HCT116 (cell line): ENCODE measurements around the gene AKAP4. TPM values are rescaled to one million over a fixed set of nuclear protein-coding genes. Genes with fewer than 3 reads are reported as not detected.

Source experiments
- ATAC-seq: fragments of 200-7000 bp; cut with Tn5 transposase; 2 replicates; pipeline ENCODE4 v1.9.1; 2020; ENCODE audit warnings: mild to moderate bottlenecking, moderate library complexity
- BruUV-seq: library from RNA; stranded (reverse); fragments of 400-500 nt; replicated peaks from 2 replicates; lab custom pipeline; 2021; lab: Mats Ljungman, UMichigan
- CTCF ChIA-PET: fragments of 300-600 bp; sonication (Branson Sonifier 250); formaldehyde crosslinking; loops from one replicate; lab custom pipeline; 2021; ENCODE audit warnings: antibody characterized with exemption; lab: Charles Lee
- POLR2A ChIA-PET: fragments of 300-600, 350-600 bp; sonication (Branson Sonifier 250); formaldehyde crosslinking; loops from one replicate; lab custom pipeline; 2021; ENCODE audit warnings: antibody characterized with exemption; lab: Charles Lee
- RAD21 ChIA-PET, 2 experiments: fragments of 300-600 bp; sonication (Branson Sonifier 250); formaldehyde crosslinking; loops; one replicate each; lab custom pipeline; 2023; ENCODE audit warnings: low total read pairs in 2 of 2; ENCODE audit not compliant: uncharacterized antibody in 2 of 2, unreplicated experiment in 2 of 2, low non-redundant PET in 1 of 2; lab: Charles Lee
- DNase-seq: peaks from one replicate; pipeline ENCODE4 v3.0.0-alpha.2; 2010; ENCODE audit warnings: low read depth, low spot score
- H2AFZ ChIP-seq: fragments of 200-600 bp; shearing (Covaris generic), sonication (generic); 2 replicates; pipeline ENCODE4 v1.6.1; 2017; ENCODE audit warnings: low read depth, mixed run types, mixed read lengths, antibody characterized with exemption, low read length; ENCODE audit not compliant: poor library complexity, severe bottlenecking
- H3K27ac ChIP-seq: 2 replicates; pipeline ENCODE4 v1.5.1; 2012; ENCODE audit warnings: low read depth, low read length
- H3K27me3 ChIP-seq: fragments of 200-600 bp; sonication (generic); 2 replicates; pipeline ENCODE4 v1.6.1; 2016; ENCODE audit warnings: mixed run types, low read length, mixed read lengths; ENCODE audit not compliant: insufficient read depth
- H3K36me3 ChIP-seq, 2 experiments: fragments of 200-500 bp in 1 of 2; fragments of 200-600 bp in 1 of 2; sonication (Bioruptor generic) in 1 of 2; sonication (generic) in 1 of 2; 2 replicates each; pipeline versions ENCODE4 v1.5.1 to v1.6.1; 2014 to 2016; ENCODE audit warnings: low read length in 2 of 2, inconsistent platforms in 1 of 2, mixed read lengths in 1 of 2, mixed run types in 1 of 2; ENCODE audit not compliant: insufficient read depth in 2 of 2, control insufficient read depth in 1 of 2
- H3K4me1 ChIP-seq, 2 experiments: fragments of 200-600 bp in 1 of 2; sonication (generic) in 1 of 2; 2 replicates each; pipeline versions ENCODE4 v1.5.1 to v1.6.1; 2012 to 2017; ENCODE audit warnings: low read length in 2 of 2, inconsistent platforms in 1 of 2, mild to moderate bottlenecking in 1 of 2, mixed read lengths in 1 of 2, mixed run types in 1 of 2, moderate library complexity in 1 of 2; ENCODE audit not compliant: insufficient read depth in 2 of 2, control insufficient read depth in 1 of 2
- H3K4me2 ChIP-seq: fragments of 200-600 bp; sonication (generic); 2 replicates; pipeline ENCODE4 v1.6.1; 2017; ENCODE audit warnings: mixed run types, low read length, mixed read lengths
- H3K4me3 ChIP-seq, 2 experiments: fragments of 200-600 bp in 1 of 2; sonication (generic) in 1 of 2; replicated peaks in 1 of 2; 2 replicates each; pipeline ENCODE4 v1.5.1; 2011 to 2016; ENCODE audit warnings: low read length in 2 of 2, control low read depth in 1 of 2, low read depth in 1 of 2, mild to moderate bottlenecking in 1 of 2, mixed read lengths in 1 of 2, mixed run types in 1 of 2
- H3K79me2 ChIP-seq: fragments of 200-600 bp; sonication (generic); 2 replicates; pipeline ENCODE4 v1.6.1; 2017; ENCODE audit warnings: mild to moderate bottlenecking, mixed run types, low read length, moderate library complexity, mixed read lengths; ENCODE audit not compliant: insufficient read depth
- H3K9ac ChIP-seq: fragments of 200-600 bp; sonication (generic); 2 replicates; pipeline ENCODE4 v1.6.1; 2016; ENCODE audit warnings: low read length, mixed read lengths
- H3K9me2 ChIP-seq: fragments of 200-600 bp; sonication (generic), shearing (Covaris generic); 2 replicates; pipeline ENCODE4 v1.6.1; 2017; ENCODE audit warnings: mixed run types, mild to moderate bottlenecking, moderate library complexity; ENCODE audit not compliant: insufficient read depth
- H3K9me3 ChIP-seq, 2 experiments: fragments of 200-500 bp in 1 of 2; fragments of 200-600 bp in 1 of 2; sonication (Bioruptor generic) in 1 of 2; sonication (generic) in 1 of 2; 2 replicates each; pipeline ENCODE4 v1.6.1; 2014 to 2017; ENCODE audit warnings: low read length in 2 of 2, mixed read lengths in 2 of 2, inconsistent platforms in 1 of 2, low read depth in 1 of 2, mild to moderate bottlenecking in 1 of 2, mixed run types in 1 of 2, moderate library complexity in 1 of 2; ENCODE audit not compliant: control insufficient read depth in 1 of 2, insufficient read depth in 1 of 2
- H4K20me1 ChIP-seq: fragments of 200-600 bp; sonication (generic), shearing (Covaris generic); 2 replicates; pipeline ENCODE4 v1.6.1; 2017; ENCODE audit warnings: mixed run types, mild to moderate bottlenecking, moderate library complexity; ENCODE audit not compliant: insufficient read depth
- CBX3 ChIP-seq: IDR thresholded peaks from 2 replicates; pipeline ENCODE4 v1.6.1; 2012; ENCODE audit warnings: low read depth
- CEBPB ChIP-seq: IDR thresholded peaks from 2 replicates; pipeline ENCODE4 v1.6.1; 2012; ENCODE audit warnings: low read depth
- EGR1 ChIP-seq: IDR thresholded peaks from 2 replicates; pipeline ENCODE4 v1.6.1; 2012; ENCODE audit warnings: low read depth
- ELF1 ChIP-seq: IDR thresholded peaks from 2 replicates; pipeline ENCODE4 v1.6.1; 2012; ENCODE audit warnings: low read depth, borderline replicate concordance
- EZH2 ChIP-seq: fragments of 200-600 bp; sonication (generic); IDR thresholded peaks from 2 replicates; pipeline ENCODE4 v1.6.1; 2017; ENCODE audit warnings: antibody characterized with exemption, mixed run types
- FOSL1 ChIP-seq: IDR thresholded peaks from 2 replicates; pipeline ENCODE4 v1.6.1; 2012; ENCODE audit warnings: low read depth
- JUND ChIP-seq: IDR thresholded peaks from 2 replicates; pipeline ENCODE4 v1.6.1; 2012
- MAX ChIP-seq: IDR thresholded peaks from 2 replicates; pipeline ENCODE4 v1.6.1; 2012
- POLR2AphosphoS5 ChIP-seq: IDR thresholded peaks from 2 replicates; pipeline ENCODE4 v1.6.1; 2011; ENCODE audit warnings: mild to moderate bottlenecking, low read depth, low read length, moderate library complexity
- RAD21 ChIP-seq: IDR thresholded peaks from 2 replicates; pipeline ENCODE4 v1.6.1; 2012; ENCODE audit warnings: low read depth, mild to moderate bottlenecking
- SP1 ChIP-seq: IDR thresholded peaks from 2 replicates; pipeline ENCODE4 v1.6.1; 2012; ENCODE audit warnings: low read depth
- TCF7L2 ChIP-seq: IDR thresholded peaks from 2 replicates; pipeline ENCODE4 v1.7.0; 2011; ENCODE audit warnings: borderline replicate concordance, inconsistent platforms; ENCODE audit not compliant: insufficient read depth, insufficient read length; ENCODE audit errors: extremely low read depth
- YY1 ChIP-seq: IDR thresholded peaks from 2 replicates; pipeline ENCODE4 v1.6.1; 2011; ENCODE audit warnings: low read length, low read depth, moderate library complexity, mild to moderate bottlenecking; ENCODE audit not compliant: insufficient replicate concordance; ENCODE audit errors: extremely low read depth
- intact Hi-C: fragments of 100-400 bp; cut with micrococcal nuclease; formaldehyde crosslinking; loops from 2 replicates; pipeline ENCODE4 v1.10.0; 2022
- total RNA-seq: library from RNA; stranded (reverse); gene quantifications from one replicate; pipeline ENCODE4 v1.2.1, GENCODE V29; 2021; ENCODE audit not compliant: unreplicated experiment

Gene AKAP4
- total RNA-seq, 1 experiment from 2014 or later = not detected

DNA sequence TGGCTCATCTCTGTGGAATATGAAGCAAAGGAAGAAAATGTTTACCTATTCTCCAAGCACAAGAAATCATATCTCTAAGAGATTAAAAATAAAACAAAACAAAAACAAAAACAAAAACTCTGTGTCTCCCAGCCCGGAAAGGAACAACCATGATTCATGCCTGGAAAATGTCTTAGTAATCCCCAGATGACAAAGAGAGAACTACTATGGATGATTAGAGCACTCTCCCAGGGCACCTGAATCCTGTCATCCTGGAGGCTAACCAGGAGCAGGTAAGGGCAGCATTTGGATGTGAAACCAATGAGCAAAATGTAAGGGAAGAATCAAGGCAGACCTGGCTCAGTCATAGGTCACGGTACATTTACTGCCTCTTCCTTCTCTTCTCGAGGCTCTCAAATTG lies 1.7 kb upstream of the AKAP4 start:
- Histone ChIP-seq H3K27me3 (no peaks in the 10 kb centered on the region), H3K9ac (no peak overlapping the region), H3K4me1 (peaks cover 8 to 20% of the 10 kb centered on the region in 2 experiments; a peak in 3 of 4 replicates), H2AFZ (no peak overlapping the region), H3K4me3 (no peak overlapping the region), H3K36me3 (no peaks in the 10 kb centered on the region), H3K4me2 (peak overlapping the region; percentile 40), H4K20me1 (no peaks in the 10 kb centered on the region), H3K9me2 (no peaks in the 10 kb centered on the region), H3K79me2 (no peaks in the 10 kb centered on the region), H3K27ac (no peak overlapping the region), H3K9me3 (no peaks in the 10 kb centered on the region)
- BruUV-seq = no TSS peak
- DNase-seq (no peak), ATAC-seq (no peak)
- intact Hi-C loops = no loop called here
- ChIA-PET RAD21 (no interaction called here), CTCF (interaction anchor here (1.1 kb wide), 1 partner anchor 102 kb away, joined by 4 read pairs; no protein-coding TSS in a partner anchor), POLR2A (no interaction called here)
- peak; percentile 32; the same call in 1 of the 2 replicates for TF ChIP-seq JUND
- no peak for TF ChIP-seq EZH2
- TF ChIP-seq FOSL1 = peak; percentile 19; the same call in 1 of the 2 replicates

DNA sequence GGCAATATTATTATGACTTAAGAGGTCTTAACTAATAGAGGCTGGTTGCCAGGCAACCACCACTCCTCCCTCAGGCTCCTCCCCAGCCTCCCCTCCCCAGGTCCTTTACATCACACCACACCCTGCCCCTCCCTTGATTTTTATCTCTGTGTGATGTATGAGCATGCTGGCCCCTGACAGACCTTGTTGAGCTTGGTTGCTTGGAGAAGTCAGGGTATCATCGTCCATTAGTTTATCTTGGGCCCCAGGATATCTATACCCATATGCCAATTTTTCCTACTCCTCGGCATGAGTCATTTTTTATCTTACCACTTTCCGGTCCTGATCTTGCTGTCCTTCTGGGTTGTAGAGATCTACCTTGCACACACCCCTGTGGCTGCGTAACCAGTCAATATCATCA lies 2.5 kb downstream of the AKAP4 start:
- no peaks in the 10 kb centered on the region for H3K36me3 ChIP-seq
- intact Hi-C loops = no loop called here
- H3K9me2 ChIP-seq = no peaks in the 10 kb centered on the region
- DNase-seq (no peak), ATAC-seq (no peak)
- H2AFZ ChIP-seq = no peak overlapping the region
- POLR2A ChIA-PET = no interaction called here
- no peak overlapping the region for H3K9ac ChIP-seq
- H4K20me1 ChIP-seq = no peaks in the 10 kb centered on the region
- H3K27ac ChIP-seq = no peak overlapping the region
- peaks cover 4 to 11% of the 10 kb centered on the region in 2 experiments; a peak in 3 of 4 replicates for H3K4me1 ChIP-seq
- RAD21 ChIA-PET = no interaction called here
- BruUV-seq = no TSS peak
- no peaks in the 10 kb centered on the region for H3K9me3 ChIP-seq
- TF ChIP-seq POLR2AphosphoS5 (no peak), CEBPB (no peak), EZH2 (no peak), MAX (no peak), SP1 (no peak), TCF7L2 (no peak), EGR1 (no peak), YY1 (no peak), RAD21 (no peak), CBX3 (no peak), ELF1 (no peak), JUND (no peak)
- TF ChIP-seq, all 23 proteins: peak for 0
- no peak overlapping the region for H3K4me3 ChIP-seq
- H3K79me2 ChIP-seq = no peaks in the 10 kb centered on the region
- no peak overlapping the region for H3K4me2 ChIP-seq
- H3K27me3 ChIP-seq = no peaks in the 10 kb centered on the region
- CTCF ChIA-PET = no interaction called here
